ENCODE measurements around the gene SHC2.
"Not testable (repeated sequence)": the region's sequence is repeated elsewhere in the genome, so short reads cannot be mapped to it uniquely, and the experiment has no call there.

SHC2 gene

DNA sequence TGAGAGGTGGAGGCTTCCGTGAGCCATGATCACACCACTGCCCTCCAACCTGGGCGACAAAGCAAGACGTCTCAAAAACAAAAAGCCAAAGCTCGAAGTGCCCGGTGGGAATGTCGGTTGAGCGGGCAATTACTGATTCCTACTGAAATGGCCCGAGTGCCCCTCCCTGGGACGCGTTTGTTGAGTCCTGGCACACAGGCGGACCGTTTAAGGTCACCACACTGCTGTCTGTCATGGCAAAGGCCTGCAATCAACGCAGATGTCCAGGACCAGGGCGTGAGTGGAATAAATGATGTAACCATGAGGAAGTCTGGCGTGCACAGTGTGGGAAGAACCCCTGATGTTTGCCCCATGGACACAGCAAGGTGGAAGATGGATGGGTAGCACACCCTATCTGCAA, 32.7 kb downstream of the SHC2 start (continued):
- TF ChIP-seq ZNF112 (tag by site-specific recombination; IDR thresholded peaks at IDR 0.05) (no peak), KLF8 (tag by site-specific recombination; IDR thresholded peaks at IDR 0.05) (no peak), ZNF354C (tag by site-specific recombination; IDR thresholded peaks at IDR 0.05; ENCODE audit: borderline replicate concordance, low read depth) (no peak), TCF7L2 (IDR thresholded peaks at IDR 0.05; ENCODE audit: borderline replicate concordance, low read depth, low read length) (no peak), ZXDB (tag by site-specific recombination; IDR thresholded peaks at IDR 0.05) (no peak), MYNN (tag by site-specific recombination; IDR thresholded peaks at IDR 0.05; ENCODE audit: borderline replicate concordance) (no peak)
- TF ChIP-seq, protein P1, sequence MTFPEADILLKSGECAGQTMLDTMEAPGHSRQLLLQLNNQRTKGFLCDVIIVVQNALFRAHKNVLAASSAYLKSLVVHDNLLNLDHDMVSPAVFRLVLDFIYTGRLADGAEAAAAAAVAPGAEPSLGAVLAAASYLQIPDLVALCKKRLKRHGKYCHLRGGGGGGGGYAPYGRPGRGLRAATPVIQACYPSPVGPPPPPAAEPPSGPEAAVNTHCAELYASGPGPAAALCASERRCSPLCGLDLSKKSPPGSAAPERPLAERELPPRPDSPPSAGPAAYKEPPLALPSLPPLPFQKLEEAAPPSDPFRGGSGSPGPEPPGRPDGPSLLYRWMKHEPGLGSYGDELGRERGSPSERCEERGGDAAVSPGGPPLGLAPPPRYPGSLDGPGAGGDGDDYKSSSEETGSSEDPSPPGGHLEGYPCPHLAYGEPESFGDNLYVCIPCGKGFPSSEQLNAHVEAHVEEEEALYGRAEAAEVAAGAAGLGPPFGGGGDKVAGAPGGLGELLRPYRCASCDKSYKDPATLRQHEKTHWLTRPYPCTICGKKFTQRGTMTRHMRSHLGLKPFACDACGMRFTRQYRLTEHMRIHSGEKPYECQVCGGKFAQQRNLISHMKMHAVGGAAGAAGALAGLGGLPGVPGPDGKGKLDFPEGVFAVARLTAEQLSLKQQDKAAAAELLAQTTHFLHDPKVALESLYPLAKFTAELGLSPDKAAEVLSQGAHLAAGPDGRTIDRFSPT (tag by site-specific recombination; IDR thresholded peaks at IDR 0.05) = no peak
- TF ChIP-seq, protein P2, sequence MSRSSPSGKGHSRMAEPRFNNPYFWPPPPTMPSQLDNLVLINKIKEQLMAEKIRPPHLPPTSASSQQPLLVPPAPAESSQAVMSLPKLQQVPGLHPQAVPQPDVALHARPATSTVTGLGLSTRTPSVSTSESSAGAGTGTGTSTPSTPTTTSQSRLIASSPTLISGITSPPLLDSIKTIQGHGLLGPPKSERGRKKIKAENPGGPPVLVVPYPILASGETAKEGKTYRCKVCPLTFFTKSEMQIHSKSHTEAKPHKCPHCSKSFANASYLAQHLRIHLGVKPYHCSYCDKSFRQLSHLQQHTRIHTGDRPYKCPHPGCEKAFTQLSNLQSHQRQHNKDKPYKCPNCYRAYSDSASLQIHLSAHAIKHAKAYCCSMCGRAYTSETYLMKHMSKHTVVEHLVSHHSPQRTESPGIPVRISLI (tag by site-specific recombination; IDR thresholded peaks at IDR 0.05) = no peak
- TF ChIP-seq, protein P3, sequence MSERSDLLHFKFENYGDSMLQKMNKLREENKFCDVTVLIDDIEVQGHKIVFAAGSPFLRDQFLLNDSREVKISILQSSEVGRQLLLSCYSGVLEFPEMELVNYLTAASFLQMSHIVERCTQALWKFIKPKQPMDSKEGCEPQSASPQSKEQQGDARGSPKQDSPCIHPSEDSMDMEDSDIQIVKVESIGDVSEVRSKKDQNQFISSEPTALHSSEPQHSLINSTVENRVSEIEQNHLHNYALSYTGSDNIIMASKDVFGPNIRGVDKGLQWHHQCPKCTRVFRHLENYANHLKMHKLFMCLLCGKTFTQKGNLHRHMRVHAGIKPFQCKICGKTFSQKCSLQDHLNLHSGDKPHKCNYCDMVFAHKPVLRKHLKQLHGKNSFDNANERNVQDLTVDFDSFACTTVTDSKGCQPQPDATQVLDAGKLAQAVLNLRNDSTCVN (tag by site-specific recombination; optimal IDR thresholded peaks at IDR 0.05) = no peak
- TF ChIP-seq, protein P4, sequence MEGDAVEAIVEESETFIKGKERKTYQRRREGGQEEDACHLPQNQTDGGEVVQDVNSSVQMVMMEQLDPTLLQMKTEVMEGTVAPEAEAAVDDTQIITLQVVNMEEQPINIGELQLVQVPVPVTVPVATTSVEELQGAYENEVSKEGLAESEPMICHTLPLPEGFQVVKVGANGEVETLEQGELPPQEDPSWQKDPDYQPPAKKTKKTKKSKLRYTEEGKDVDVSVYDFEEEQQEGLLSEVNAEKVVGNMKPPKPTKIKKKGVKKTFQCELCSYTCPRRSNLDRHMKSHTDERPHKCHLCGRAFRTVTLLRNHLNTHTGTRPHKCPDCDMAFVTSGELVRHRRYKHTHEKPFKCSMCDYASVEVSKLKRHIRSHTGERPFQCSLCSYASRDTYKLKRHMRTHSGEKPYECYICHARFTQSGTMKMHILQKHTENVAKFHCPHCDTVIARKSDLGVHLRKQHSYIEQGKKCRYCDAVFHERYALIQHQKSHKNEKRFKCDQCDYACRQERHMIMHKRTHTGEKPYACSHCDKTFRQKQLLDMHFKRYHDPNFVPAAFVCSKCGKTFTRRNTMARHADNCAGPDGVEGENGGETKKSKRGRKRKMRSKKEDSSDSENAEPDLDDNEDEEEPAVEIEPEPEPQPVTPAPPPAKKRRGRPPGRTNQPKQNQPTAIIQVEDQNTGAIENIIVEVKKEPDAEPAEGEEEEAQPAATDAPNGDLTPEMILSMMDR (tag by site-specific recombination; IDR thresholded peaks at IDR 0.05) = no peak

DNA sequence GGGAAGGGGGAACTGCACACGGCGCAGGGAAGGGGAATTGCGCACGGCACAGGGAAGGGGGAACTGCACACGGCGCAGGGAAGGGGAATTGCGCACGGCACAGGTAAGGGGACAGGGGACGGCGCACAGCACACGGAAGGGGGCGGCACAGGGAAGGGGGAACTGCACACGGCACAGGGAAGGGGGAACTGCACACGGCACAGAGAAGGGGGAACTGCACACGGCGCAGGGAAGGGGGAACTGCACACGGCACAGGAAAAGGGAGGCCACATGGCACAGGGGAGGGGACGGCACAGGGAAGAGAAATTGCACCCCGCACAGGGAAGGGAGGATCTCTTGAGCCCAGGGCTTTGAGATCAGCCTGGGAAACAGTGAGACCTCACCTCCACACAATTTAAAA, 33.2 kb downstream of the SHC2 start:
- H3K4me3 ChIP-seq (ENCODE audit: low read depth, low read length); H3K4me1 ChIP-seq (ENCODE audit: control insufficient read depth, insufficient read depth, low read length); H3K9me3 ChIP-seq (ENCODE audit: control insufficient read depth, insufficient read depth, low read depth, low read length); POLR2A ChIA-PET; H3K27ac ChIP-seq (ENCODE audit: extremely low read depth, low read depth, low read length); CTCF ChIA-PET: not testable (repeated sequence)
- H3K36me3 ChIP-seq (ENCODE audit: control insufficient read depth in 2 of 2, insufficient read depth in 1 of 2, low read length in 2 of 2) = peaks cover 0 to 40% of the 10 kb centered on the region in 2 experiments; a peak in 1 of 3 replicates

DNA sequence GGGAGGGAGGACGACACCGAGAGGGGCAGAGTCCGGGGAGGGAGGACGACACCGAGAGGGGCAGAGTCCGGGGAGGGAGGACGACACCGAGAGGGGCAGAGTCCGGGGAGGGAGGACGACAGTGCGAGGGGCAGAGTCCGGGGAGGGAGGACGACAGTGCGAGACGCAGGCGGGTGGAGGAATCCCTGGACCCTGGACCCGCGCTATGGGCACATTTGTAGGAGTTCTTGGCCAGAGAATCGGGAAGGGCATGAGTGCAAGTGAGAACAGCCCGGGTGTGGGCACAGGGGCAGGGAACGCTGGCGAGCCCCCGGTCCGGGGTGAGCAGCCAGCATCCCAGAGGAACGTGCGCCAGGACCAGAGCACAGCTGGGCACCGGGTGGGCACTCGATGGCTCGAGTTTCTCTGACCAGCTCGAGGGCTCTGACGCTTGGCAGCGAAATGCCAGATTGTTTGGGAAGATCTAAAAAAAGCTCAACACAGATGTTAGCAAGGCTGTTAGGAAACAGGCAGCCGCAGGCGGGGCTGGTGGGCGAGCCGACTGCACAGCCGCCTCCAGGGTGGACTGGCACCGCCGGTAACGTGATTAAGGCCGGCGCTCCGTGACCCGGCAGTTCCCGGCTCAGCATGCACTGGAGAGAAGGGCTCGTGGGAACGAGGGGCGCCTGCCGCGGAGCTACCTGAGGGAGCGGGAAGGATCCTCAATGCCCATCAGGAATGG, 33.9 kb downstream of the SHC2 start:
- no peak for TF ChIP-seq ZNF37A (tag by site-specific recombination; IDR thresholded peaks at IDR 0.05)
- no peak for TF ChIP-seq ZNF221 (tag by site-specific recombination; IDR thresholded peaks at IDR 0.05; ENCODE audit: borderline replicate concordance)
- no peak for TF ChIP-seq ZXDB (tag by site-specific recombination; IDR thresholded peaks at IDR 0.05)
- TF ChIP-seq YY1 (tag by site-specific recombination; IDR thresholded peaks at IDR 0.05) = no peak
- TF ChIP-seq ZNF292 (tag by site-specific recombination; IDR thresholded peaks at IDR 0.05; ENCODE audit: borderline replicate concordance, low read depth) = no peak
- POLR2A ChIA-PET = no interaction called here
- Histone ChIP-seq H3K27ac (ENCODE audit: extremely low read depth, low read depth, low read length) (no peak overlapping the region), H3K36me3 (ENCODE audit: control insufficient read depth in 2 of 2, insufficient read depth in 1 of 2, low read length in 2 of 2) (peaks cover 0 to 43% of the 10 kb centered on the region in 2 experiments; a peak in 1 of 3 replicates), H3K4me3 (ENCODE audit: low read depth, low read length) (no peak overlapping the region), H3K4me1 (ENCODE audit: control insufficient read depth, insufficient read depth, low read length) (no peaks in the 10 kb centered on the region), H3K9me3 (ENCODE audit: control insufficient read depth, insufficient read depth, low read depth, low read length) (no peaks in the 10 kb centered on the region)
- CTCF ChIA-PET = no interaction called here

Measured in HEK293 (cell line).